Dendritic cell treated with granulocyte-macrophage colony-stimulating factor and Interleukin-4, amounts not matched to agents 40 ng/mL and 50 ng/mL, for 4 days (primary cell): ENCODE data around the gene NT5DC1.

Source experiments
- H3K27ac Mint-ChIP-seq: one replicate; pipeline ENCODE4 v1.8.0; 2022; ENCODE audit warnings: mild to moderate bottlenecking, mixed read lengths
- H3K27me3 Mint-ChIP-seq: one replicate; pipeline ENCODE4 v1.8.0; 2022; ENCODE audit warnings: mild to moderate bottlenecking, mixed read lengths
- H3K36me3 Mint-ChIP-seq: one replicate; pipeline ENCODE4 v1.8.0; 2022; ENCODE audit warnings: low read depth, mixed read lengths
- H3K4me1 Mint-ChIP-seq: one replicate; pipeline ENCODE4 v1.8.0; 2022; ENCODE audit warnings: low read depth, mixed read lengths
- H3K4me3 Mint-ChIP-seq: one replicate; pipeline ENCODE4 v1.8.0; 2022; ENCODE audit warnings: mild to moderate bottlenecking, moderate library complexity, mixed read lengths
- H3K9me3 Mint-ChIP-seq: one replicate; pipeline ENCODE4 v1.8.0; 2022; ENCODE audit warnings: mixed read lengths
- intact Hi-C: fragments of 100-400 bp; cut with micrococcal nuclease; formaldehyde crosslinking; loops from one replicate; pipeline ENCODE4 v1.15.0; 2022

The NT5DC1 gene

DNA sequence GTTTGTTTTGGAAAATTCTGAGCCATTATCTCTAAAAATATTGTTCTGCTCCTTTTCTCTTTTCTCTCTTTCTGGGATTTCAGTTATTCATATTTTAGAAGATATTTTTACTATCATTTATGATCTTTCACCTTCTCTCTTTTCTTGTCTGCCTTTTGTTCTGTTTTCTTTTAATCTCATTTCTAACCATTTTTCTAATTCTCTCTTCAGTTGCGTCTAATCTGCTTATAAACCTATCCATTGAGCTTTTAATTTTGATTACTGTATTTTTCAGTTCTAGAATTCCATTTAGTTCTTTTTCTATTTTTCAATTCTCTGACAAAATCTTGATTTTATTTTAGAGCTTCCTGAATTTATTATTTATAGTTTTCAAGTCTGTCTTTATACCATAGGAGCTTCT lies 67.5 kb downstream of the NT5DC1 start:
- Mint-ChIP-seq H3K27me3 (no peaks in the 10 kb centered on the region), H3K9me3 (peaks cover 34% of the 10 kb centered on the region), H3K36me3 (no peaks in the 10 kb centered on the region), H3K4me3 (no peak overlapping the region), H3K27ac (no peak overlapping the region), H3K4me1 (no peaks in the 10 kb centered on the region)
- intact Hi-C loops: no loop called here

DNA sequence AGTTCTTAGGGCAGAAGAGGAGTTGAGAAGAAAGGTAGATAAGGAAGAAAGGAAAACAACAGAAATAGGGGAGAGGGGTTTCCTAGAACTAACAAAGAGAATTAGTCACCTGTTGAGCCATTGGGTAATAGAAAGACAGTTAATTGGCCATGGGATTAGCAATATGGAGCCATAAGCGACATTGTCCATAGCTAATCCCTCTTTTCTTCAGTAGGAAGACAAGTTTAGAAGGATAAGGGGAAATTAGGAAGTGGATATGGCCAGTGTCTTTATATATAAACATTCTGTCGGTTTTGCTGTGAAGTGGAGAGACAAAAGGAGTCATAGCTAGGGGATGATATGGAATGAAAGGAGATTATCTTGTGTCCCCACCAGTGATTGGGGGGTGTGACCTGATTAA lies 69.2 kb downstream of the NT5DC1 start:
- Mint-ChIP-seq H3K27me3 (no peaks in the 10 kb centered on the region), H3K4me3 (no peak overlapping the region), H3K9me3 (peaks cover 29% of the 10 kb centered on the region), H3K4me1 (no peaks in the 10 kb centered on the region), H3K27ac (no peak overlapping the region), H3K36me3 (no peaks in the 10 kb centered on the region)
- intact Hi-C loops: no loop called here

DNA sequence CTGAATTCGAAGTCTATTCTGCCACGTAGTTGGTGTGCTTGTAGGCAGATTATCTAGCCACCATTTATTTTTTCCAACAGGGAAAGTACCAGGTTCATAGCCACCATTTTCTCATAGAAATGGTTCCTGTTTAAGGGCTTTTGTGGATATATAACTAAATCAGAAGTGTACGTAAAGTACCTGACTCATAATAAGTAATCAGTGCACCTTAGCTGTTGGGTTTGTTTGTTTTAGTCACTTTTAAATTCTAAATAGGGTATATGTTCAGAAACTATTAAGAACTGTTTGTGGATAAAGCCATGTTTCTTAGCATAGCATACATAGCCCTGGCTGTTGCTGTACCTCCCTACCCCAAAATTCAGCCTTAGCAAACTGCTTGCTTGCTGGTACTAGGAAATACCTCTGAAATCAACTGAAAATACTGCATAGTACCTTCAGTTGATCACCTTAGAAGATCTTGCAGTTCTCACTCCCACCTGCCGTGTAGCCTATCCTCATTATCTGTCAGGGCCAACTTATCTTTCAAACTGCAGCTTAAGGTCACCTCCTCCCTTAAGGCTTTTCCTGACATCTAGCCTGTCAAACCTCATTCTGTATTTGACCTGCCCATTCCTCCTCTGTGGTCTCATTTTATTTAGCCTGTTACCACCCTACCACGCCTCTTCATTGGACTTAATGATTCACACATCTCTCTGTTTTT lies 69.9 kb downstream of the NT5DC1 start:
- H3K27ac Mint-ChIP-seq: no peak overlapping the region
- peaks cover 31% of the 10 kb centered on the region for H3K9me3 Mint-ChIP-seq
- H3K4me3 Mint-ChIP-seq: no peak overlapping the region
- H3K27me3 Mint-ChIP-seq: no peaks in the 10 kb centered on the region
- intact Hi-C loops: no loop called here
- H3K4me1 Mint-ChIP-seq: no peaks in the 10 kb centered on the region
- peaks cover 5% of the 10 kb centered on the region for H3K36me3 Mint-ChIP-seq

DNA sequence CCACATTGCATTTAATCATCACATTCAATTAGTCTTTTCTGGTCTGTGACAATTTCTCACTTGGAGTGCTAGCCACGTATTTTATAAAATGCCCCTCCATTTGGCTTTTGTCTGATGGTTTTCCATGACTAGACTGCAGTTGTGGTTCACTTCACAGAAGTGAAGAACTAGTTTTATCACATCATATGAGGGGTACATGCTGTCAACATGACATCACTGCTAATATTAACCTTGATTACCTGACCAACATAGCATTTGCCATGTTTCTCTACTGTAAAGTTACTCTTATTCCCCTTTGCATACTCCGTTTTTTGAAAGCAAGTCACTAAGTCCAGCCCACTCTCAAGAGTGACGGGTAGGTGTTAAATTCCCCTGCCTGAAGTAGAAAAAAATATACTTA lies 73.3 kb downstream of the NT5DC1 start:
- H3K27ac Mint-ChIP-seq: no peak overlapping the region
- no peaks in the 10 kb centered on the region for H3K27me3 Mint-ChIP-seq
- peaks cover 25% of the 10 kb centered on the region for H3K9me3 Mint-ChIP-seq
- intact Hi-C loops: no loop called here
- no peak overlapping the region for H3K4me3 Mint-ChIP-seq
- no peaks in the 10 kb centered on the region for H3K4me1 Mint-ChIP-seq
- H3K36me3 Mint-ChIP-seq: peaks cover 9% of the 10 kb centered on the region

DNA sequence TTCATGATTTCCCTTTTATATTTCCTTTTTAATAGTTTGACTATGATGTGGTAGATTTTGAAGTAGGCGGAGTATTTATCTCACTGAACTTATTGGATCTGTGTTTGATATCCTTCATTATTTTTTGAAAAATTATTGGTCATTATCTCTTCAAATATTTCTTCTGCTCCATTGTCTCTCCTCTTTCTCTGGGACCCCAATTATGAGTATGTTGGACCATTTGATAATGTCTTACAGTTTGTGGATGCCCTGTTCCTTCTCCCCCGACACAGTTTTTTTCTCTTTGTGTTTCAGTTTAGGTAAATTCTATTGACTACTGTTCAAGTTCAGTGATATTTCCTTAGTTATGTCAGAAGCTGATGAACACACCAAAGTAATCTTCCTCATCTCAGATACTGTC lies 74.7 kb downstream of the NT5DC1 start:
- peaks cover 25% of the 10 kb centered on the region for H3K9me3 Mint-ChIP-seq
- no peaks in the 10 kb centered on the region for H3K4me1 Mint-ChIP-seq
- H3K36me3 Mint-ChIP-seq: peaks cover 9% of the 10 kb centered on the region
- H3K4me3 Mint-ChIP-seq: no peak overlapping the region
- H3K27ac Mint-ChIP-seq: no peak overlapping the region
- H3K27me3 Mint-ChIP-seq: no peaks in the 10 kb centered on the region
- intact Hi-C loops: no loop called here

DNA sequence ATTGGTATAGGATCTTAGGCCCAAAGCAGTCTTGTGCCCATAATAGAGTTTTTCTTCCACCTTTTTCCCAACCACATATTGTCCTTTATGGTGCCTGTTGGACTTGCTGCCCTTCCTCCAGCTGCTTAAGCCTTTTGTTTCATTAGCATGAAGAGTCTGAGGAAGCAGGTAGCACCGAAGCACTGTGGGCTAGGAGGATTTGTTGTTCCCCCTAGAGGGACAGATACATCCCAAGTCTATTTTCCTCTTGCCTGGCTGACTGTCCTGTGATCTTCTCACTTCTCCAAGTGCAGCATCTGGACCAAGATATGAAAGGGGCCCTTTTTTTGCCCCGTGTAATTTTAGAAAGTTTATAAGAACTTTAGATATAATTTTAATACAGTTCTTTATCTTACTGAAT lies 75.9 kb downstream of the NT5DC1 start:
- no peak overlapping the region for H3K27ac Mint-ChIP-seq
- intact Hi-C loops: no loop called here

DNA sequence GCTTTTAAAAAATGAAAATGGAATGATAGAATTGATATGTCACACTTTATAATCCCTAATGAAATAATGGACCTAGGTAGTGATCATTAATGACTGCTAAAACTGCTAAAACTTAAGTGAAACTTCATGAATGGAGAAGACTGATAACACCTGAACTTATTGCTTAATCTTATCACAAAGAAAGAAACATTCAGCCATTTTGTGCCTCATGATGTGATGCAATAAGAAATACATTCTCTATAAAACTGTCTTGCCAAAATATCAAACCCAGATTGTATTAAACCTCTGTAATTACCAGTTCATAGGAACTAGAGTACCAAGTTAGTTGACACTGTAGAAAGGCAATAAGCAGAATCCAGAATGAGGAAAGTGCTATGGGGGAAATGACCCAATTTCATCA lies 79.7 kb downstream of the NT5DC1 start:
- H3K9me3 Mint-ChIP-seq: peaks cover 27% of the 10 kb centered on the region
- intact Hi-C loops: no loop called here
- peaks cover 6% of the 10 kb centered on the region for H3K36me3 Mint-ChIP-seq
- H3K4me3 Mint-ChIP-seq: no peak overlapping the region
- no peak overlapping the region for H3K27ac Mint-ChIP-seq
- no peaks in the 10 kb centered on the region for H3K27me3 Mint-ChIP-seq
- H3K4me1 Mint-ChIP-seq: no peaks in the 10 kb centered on the region

More for the DNA sequence above, 75.9 kb downstream of the NT5DC1 start:
- Mint-ChIP-seq H3K4me1 (no peaks in the 10 kb centered on the region), H3K4me3 (no peak overlapping the region), H3K36me3 (peaks cover 9% of the 10 kb centered on the region), H3K27me3 (no peaks in the 10 kb centered on the region), H3K9me3 (peaks cover 25% of the 10 kb centered on the region)

DNA sequence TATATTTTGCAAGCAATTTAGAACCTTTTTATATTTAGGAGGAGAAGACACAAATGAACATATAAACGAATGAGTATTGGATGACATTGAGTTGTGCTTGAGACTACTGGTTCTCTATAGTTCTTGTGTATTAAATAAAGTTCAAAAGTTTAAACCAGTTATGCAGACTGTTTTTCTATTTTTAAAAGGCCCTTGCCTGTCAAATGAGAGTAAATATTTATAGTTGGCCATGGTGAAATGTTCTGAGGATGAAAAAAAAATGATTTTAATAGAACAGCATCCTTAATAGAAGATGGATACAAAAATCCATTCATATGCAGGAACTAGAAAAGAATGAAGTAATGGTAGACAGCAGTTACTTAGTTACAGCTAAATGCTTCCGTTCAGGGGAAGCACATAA lies 88.8 kb downstream of the NT5DC1 start:
- Mint-ChIP-seq H3K27ac (no peak overlapping the region), H3K36me3 (no peaks in the 10 kb centered on the region), H3K4me1 (no peaks in the 10 kb centered on the region), H3K9me3 (peaks cover 15% of the 10 kb centered on the region), H3K4me3 (no peak overlapping the region), H3K27me3 (no peaks in the 10 kb centered on the region)
- intact Hi-C loops: no loop called here

DNA sequence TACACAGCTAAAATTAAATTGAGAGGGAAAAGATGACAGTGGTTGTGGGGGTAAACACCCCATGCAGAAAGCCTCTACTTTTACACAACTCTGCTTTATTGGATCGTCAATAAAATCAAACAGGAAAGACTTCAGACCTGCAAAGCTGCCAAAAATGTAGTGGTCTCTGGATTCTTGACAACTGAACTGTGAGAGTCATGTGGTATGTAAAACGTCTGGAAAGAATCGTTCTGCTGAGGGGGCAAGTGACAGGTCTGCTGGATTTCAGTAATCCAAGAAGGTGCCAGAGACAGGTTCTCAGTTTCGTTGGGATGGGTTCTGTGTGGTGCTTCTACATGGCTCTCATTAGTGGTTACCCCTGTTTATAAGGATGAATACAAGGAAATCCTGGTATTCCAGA lies 89.9 kb downstream of the NT5DC1 start:
- Mint-ChIP-seq H3K9me3 (peaks cover 14% of the 10 kb centered on the region), H3K4me3 (no peak overlapping the region), H3K4me1 (no peaks in the 10 kb centered on the region), H3K27ac (no peak overlapping the region), H3K27me3 (no peaks in the 10 kb centered on the region), H3K36me3 (no peaks in the 10 kb centered on the region)
- intact Hi-C loops: no loop called here

DNA sequence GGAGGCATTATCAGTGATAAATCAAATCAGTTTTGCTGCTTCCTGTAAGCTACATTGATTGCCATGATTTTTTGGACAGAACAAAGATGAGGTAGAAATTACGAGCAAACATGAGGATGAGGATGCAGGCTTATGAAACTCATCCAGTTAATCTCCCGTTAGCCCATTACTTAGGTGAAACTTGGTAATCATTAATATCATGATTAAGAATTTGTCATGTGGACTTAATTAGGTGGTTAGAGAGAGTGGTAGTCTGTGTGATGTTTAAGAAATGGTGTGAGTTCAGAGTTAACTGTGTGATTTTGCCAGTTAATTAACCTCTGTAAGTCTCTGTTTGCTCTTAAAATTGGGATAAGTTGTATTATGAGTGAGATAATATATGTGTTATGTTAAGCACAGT lies 91.2 kb downstream of the NT5DC1 start:
- H3K4me1 Mint-ChIP-seq: no peaks in the 10 kb centered on the region
- intact Hi-C loops: no loop called here
- H3K36me3 Mint-ChIP-seq: no peaks in the 10 kb centered on the region
- no peak overlapping the region for H3K27ac Mint-ChIP-seq
- peaks cover under 1% of the 10 kb centered on the region for H3K9me3 Mint-ChIP-seq
- no peaks in the 10 kb centered on the region for H3K27me3 Mint-ChIP-seq
- no peak overlapping the region for H3K4me3 Mint-ChIP-seq

DNA sequence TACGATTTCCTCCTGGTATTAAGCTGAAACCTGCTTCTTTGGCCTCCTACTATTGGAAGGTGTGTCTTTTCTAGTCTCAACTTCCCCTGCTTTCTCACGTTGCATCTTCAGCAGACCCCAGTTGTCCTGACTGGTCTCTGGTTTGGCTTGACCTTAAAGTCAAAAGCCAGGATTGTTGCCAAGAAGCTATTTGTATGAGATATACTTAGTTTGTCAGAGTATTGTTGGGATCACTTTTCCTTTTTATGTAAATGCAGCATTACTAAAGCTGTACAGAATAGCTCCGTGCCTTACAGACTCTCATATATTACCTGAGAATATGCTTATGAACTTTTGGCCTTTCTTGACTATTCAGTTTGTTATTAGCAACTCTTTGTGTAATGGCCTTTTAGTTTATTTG lies 92.1 kb downstream of the NT5DC1 start:
- Mint-ChIP-seq H3K4me1 (no peaks in the 10 kb centered on the region), H3K27me3 (no peaks in the 10 kb centered on the region), H3K36me3 (no peaks in the 10 kb centered on the region), H3K27ac (no peak overlapping the region), H3K9me3 (no peaks in the 10 kb centered on the region), H3K4me3 (no peak overlapping the region)
- intact Hi-C loops: no loop called here

DNA sequence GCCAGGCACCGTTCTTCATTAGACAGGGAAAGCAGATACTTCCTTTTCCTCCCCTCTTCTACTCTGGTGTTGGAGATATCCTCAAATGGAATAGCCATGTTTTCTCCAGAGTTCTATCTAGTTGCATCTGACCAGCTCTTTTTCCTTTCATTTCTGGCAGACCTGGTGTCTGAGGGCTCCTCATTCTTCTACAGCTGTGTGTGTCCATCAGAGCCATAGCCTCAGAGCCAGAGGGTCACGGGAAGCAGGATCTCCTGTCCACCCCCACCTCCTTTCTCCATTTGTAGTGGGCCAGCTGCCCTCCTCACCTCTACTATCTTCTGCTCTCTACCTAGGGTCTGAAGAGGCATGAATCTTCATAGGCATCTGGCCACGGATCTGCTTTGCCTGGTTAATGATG lies 96.2 kb downstream of the NT5DC1 start:
- intact Hi-C loops: no loop called here
- Mint-ChIP-seq H3K36me3 (no peaks in the 10 kb centered on the region), H3K9me3 (no peaks in the 10 kb centered on the region), H3K4me1 (no peaks in the 10 kb centered on the region), H3K27ac (no peak overlapping the region), H3K27me3 (no peaks in the 10 kb centered on the region), H3K4me3 (no peak overlapping the region)

DNA sequence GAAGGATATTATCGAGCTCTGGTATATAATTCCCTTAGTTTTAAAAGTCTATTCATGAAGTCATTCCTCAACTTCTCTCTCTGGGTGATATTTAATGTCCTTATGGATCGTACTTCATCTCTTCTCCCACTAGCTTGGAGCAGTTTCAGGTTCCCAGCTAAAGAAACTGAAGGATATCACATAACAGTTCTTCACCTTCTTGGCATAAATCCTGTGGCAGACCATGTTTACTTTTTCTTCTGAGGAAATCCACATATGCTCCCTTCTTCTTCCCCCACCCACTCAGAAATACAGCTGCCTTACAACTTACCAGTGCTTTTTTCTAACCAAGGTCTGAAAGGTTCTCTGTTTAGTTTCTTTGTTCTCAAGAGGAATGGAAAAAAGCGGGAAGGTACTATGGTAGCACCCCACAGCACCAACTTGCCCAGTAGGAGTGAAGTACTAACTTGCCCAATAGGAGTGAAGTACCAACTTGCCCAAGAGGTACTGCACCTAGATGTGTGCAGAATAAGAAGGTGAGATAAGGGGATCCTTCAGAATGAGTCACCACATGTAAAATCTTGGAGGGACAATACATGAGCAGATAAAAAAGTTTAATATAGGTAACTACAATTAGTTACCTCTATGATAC lies 100.1 kb downstream of the NT5DC1 start:
- H3K9me3 Mint-ChIP-seq: no peaks in the 10 kb centered on the region
- H3K27me3 Mint-ChIP-seq: no peaks in the 10 kb centered on the region
- no peaks in the 10 kb centered on the region for H3K36me3 Mint-ChIP-seq
- H3K4me1 Mint-ChIP-seq: no peaks in the 10 kb centered on the region
- no peak overlapping the region for H3K4me3 Mint-ChIP-seq
- intact Hi-C loops: no loop called here
- H3K27ac Mint-ChIP-seq: no peak overlapping the region

DNA sequence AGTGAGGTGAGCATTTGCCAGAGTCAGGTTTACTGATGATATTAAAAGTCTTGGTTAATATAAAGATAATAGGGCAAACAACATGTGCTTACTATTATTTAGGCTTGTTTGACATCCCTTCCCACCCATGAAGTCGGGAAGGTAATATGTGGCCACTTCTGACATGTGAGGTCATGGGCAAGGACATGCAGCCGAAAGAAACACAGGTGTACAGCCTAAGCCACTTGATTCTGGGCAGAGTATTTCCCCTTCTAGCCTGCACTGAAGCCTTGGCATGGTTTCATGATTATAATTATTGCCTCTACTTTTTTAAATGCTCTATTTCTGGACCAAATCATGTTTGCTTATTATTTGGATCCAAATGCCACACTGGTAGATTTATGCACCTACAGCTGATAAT lies 100.9 kb downstream of the NT5DC1 start:
- no peaks in the 10 kb centered on the region for H3K9me3 Mint-ChIP-seq
- H3K27ac Mint-ChIP-seq: no peak overlapping the region
- H3K4me3 Mint-ChIP-seq: no peak overlapping the region
- intact Hi-C loops: no loop called here
- no peaks in the 10 kb centered on the region for H3K4me1 Mint-ChIP-seq
- no peaks in the 10 kb centered on the region for H3K27me3 Mint-ChIP-seq
- H3K36me3 Mint-ChIP-seq: no peaks in the 10 kb centered on the region

DNA sequence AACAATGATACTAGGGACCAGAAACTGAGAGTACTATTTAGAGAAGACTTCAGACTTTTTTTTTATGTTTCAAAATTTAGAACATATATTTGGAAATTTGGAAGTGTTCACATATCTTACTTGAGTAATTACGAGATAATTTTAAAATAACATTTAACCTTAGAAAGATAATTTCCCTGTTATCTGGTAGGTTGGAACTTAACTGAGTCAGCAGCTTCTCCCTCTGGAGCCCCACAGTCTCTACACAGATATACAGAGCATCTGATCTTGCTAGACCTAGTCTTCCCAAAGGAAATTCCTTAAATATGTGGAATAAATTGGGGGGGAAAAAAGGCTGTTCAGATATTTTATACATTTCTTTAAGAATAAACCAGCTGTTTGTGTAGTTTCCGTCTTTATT lies 104.6 kb downstream of the NT5DC1 start:
- no peaks in the 10 kb centered on the region for H3K4me1 Mint-ChIP-seq
- no peaks in the 10 kb centered on the region for H3K9me3 Mint-ChIP-seq
- intact Hi-C loops: no loop called here
- H3K27me3 Mint-ChIP-seq: no peaks in the 10 kb centered on the region
- no peak overlapping the region for H3K4me3 Mint-ChIP-seq
- no peak overlapping the region for H3K27ac Mint-ChIP-seq
- H3K36me3 Mint-ChIP-seq: no peaks in the 10 kb centered on the region
